ENCODE data around the gene LRP1. TPM values are rescaled to one million over a fixed set of nuclear protein-coding genes. Genes with fewer than 3 reads are reported as not detected.

Gene LRP1
- total RNA-seq, 1 donor from 2014 or later = 253 TPM

DNA sequence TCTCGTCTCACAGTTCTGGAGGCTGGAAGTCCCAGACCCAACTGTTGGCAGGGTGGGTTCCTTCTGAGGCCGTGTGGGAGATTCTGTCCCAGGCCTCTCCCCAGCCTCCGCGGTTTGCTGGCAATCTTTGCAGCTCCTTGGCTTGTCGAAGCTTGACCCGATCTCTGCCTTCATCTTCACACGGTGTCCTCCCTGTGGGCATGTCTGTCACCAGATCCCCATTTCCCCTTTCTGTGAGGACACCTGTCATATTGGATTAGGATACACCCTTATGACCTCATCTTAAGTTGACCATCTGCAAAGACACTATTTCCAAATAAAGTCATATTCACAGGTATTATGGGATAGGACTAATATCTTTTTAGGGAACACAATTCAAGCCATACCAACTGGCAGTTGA is 41.7 kb downstream of the LRP1 start:
- Mint-ChIP-seq H3K27me3 (ENCODE audit: low read depth) (no peaks in the 10 kb centered on the region), H3K4me3 (no peak overlapping the region), H3K4me1 (peaks cover 5% of the 10 kb centered on the region), H3K36me3 (peaks cover 29% of the 10 kb centered on the region), H3K9me3 (no peaks in the 10 kb centered on the region), H3K27ac (no peak overlapping the region)
- TF ChIP-seq, protein P1, sequence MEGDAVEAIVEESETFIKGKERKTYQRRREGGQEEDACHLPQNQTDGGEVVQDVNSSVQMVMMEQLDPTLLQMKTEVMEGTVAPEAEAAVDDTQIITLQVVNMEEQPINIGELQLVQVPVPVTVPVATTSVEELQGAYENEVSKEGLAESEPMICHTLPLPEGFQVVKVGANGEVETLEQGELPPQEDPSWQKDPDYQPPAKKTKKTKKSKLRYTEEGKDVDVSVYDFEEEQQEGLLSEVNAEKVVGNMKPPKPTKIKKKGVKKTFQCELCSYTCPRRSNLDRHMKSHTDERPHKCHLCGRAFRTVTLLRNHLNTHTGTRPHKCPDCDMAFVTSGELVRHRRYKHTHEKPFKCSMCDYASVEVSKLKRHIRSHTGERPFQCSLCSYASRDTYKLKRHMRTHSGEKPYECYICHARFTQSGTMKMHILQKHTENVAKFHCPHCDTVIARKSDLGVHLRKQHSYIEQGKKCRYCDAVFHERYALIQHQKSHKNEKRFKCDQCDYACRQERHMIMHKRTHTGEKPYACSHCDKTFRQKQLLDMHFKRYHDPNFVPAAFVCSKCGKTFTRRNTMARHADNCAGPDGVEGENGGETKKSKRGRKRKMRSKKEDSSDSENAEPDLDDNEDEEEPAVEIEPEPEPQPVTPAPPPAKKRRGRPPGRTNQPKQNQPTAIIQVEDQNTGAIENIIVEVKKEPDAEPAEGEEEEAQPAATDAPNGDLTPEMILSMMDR (IDR thresholded peaks at IDR 0.05; ENCODE audit: unreplicated experiment) = no peak
- no peak for DNase-seq (ENCODE audit: low spot score in 2 of 2, unreplicated experiment in 2 of 2)

DNA sequence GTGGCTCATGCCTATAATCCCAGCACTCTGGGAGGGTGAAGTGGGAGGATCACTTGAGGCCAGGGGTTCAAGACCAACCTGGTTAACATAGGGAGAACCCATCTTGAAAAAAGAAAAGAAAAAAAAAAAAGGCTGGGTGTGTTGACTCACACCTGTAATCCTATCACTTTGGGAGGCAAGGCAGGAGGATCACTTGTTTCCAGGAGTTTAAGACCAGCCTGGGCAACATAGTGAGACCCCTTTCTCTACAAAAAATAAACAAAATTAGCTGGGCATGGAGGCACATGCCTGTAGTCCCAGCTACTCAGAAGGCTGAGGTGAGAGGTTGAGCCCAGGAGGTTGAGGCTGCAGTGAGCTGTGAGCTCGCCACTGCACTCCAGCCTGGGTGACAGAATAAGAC is 42.1 kb downstream of the LRP1 start:
- peaks cover 26% of the 10 kb centered on the region for H3K36me3 Mint-ChIP-seq
- no peaks in the 10 kb centered on the region for H3K9me3 Mint-ChIP-seq
- no peak for DNase-seq (ENCODE audit: low spot score in 2 of 2, unreplicated experiment in 2 of 2)
- no peaks in the 10 kb centered on the region for H3K27me3 Mint-ChIP-seq (ENCODE audit: low read depth)
- H3K27ac Mint-ChIP-seq = no peak overlapping the region
- TF ChIP-seq, protein P1 (IDR thresholded peaks at IDR 0.05; ENCODE audit: unreplicated experiment) = no peak
- H3K4me3 Mint-ChIP-seq = no peak overlapping the region
- H3K4me1 Mint-ChIP-seq = peaks cover 5% of the 10 kb centered on the region

DNA sequence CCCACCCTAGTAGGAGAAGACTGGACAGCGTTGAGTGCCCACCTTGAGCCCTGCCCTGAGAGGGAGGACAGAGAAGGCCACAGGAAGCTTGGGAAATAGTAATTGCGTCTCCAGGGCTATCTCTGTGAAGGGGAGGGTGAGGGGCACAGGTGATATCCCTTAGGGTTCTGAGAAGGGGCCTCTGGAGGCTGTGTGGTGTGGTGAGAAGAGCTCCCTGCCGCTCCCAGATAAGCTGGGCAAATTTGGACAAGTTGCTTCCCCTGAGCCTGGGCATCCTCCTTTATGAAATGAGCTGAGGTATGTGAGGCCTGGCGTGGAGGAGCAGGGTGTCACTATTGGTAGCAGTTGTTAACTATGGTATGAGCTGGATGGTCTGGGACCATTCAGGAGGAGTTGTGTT is 42.6 kb downstream of the LRP1 start:
- Mint-ChIP-seq H3K36me3 (peaks cover 29% of the 10 kb centered on the region), H3K4me1 (peaks cover 5% of the 10 kb centered on the region), H3K9me3 (no peaks in the 10 kb centered on the region), H3K27me3 (ENCODE audit: low read depth) (no peaks in the 10 kb centered on the region), H3K27ac (peak overlapping the region; percentile 5), H3K4me3 (no peak overlapping the region)
- TF ChIP-seq, protein P1 (IDR thresholded peaks at IDR 0.05; ENCODE audit: unreplicated experiment) = no peak
- DNase-seq (ENCODE audit: low spot score in 2 of 2, unreplicated experiment in 2 of 2) = no peak

DNA sequence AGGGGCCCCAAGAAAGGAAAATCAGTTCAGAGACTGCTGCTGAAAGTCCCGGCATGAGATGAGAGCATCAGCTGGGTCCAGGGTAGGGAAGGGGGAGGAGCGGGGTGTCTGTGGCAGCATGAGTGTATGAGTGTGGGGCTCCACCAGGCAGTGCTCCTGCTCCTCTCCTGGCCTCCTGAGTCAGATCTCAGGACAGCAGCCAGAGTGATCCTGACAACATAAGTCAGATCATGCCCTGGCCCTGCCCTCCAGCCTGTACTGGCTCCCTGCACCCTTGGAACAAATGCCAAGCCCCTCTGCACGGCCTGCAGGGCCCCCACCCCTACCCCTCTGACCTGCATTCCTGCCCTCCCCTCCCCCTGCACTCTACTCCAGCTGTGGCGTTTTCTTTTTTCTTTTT is 43.4 kb downstream of the LRP1 start:
- Mint-ChIP-seq H3K36me3 (peaks cover 30% of the 10 kb centered on the region), H3K27ac (no peak overlapping the region), H3K4me3 (no peak overlapping the region), H3K4me1 (peaks cover 5% of the 10 kb centered on the region), H3K9me3 (no peaks in the 10 kb centered on the region), H3K27me3 (ENCODE audit: low read depth) (no peaks in the 10 kb centered on the region)
- TF ChIP-seq, protein P1 (IDR thresholded peaks at IDR 0.05; ENCODE audit: unreplicated experiment) = no peak
- no peak for DNase-seq (ENCODE audit: low spot score in 2 of 2, unreplicated experiment in 2 of 2)

DNA sequence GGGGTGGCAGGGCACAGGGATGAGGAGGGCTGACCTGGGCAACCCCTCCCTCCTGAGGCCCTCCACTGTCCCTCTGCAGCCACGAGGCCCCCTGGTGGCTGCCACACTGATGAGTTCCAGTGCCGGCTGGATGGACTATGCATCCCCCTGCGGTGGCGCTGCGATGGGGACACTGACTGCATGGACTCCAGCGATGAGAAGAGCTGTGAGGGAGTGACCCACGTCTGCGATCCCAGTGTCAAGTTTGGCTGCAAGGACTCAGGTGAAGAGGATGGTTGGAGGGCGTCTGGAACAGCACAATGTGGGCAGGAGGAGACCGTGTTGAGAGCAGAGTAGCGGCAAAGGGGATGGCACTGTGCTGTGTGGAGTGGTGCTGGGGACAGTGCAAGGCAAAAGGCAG is 44.8 kb downstream of the LRP1 start:
- Mint-ChIP-seq H3K27me3 (ENCODE audit: low read depth) (no peaks in the 10 kb centered on the region), H3K4me1 (peaks cover 5% of the 10 kb centered on the region), H3K4me3 (no peak overlapping the region), H3K9me3 (no peaks in the 10 kb centered on the region), H3K27ac (peak overlapping the region; percentile 65), H3K36me3 (peaks cover 28% of the 10 kb centered on the region)
- TF ChIP-seq, protein P1 (IDR thresholded peaks at IDR 0.05; ENCODE audit: unreplicated experiment) = peak; percentile 26
- no peak for DNase-seq (ENCODE audit: low spot score in 2 of 2, unreplicated experiment in 2 of 2)

DNA sequence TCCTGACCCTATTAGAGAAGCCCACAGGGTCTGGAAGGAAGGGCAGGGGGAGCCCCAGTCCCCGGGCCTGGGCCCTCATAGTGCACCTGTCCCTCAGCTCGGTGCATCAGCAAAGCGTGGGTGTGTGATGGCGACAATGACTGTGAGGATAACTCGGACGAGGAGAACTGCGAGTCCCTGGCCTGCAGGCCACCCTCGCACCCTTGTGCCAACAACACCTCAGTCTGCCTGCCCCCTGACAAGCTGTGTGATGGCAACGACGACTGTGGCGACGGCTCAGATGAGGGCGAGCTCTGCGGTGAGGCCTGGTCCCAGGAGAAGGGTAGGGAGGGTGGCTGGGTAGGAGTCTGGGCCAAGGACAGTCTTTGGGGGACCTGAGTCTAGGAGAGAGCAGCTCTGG is 45.4 kb downstream of the LRP1 start:
- TF ChIP-seq, protein P1 (IDR thresholded peaks at IDR 0.05; ENCODE audit: unreplicated experiment) = no peak
- Mint-ChIP-seq H3K9me3 (no peaks in the 10 kb centered on the region), H3K27ac (no peak overlapping the region), H3K4me1 (peaks cover 5% of the 10 kb centered on the region), H3K4me3 (no peak overlapping the region), H3K36me3 (peaks cover 28% of the 10 kb centered on the region), H3K27me3 (ENCODE audit: low read depth) (no peaks in the 10 kb centered on the region)
- no peak for DNase-seq (ENCODE audit: low spot score in 2 of 2, unreplicated experiment in 2 of 2)
